GM18505 (cell line): Measurements from ENCODE around the gene ASPSCR1.

ENCODE experiments used
- ATAC-seq: cut with Tn5 transposase; IDR thresholded peaks from one replicate; pipeline ENCODE4 v1.9.1; 2021; ENCODE audit not compliant: unreplicated experiment
- POLR2A ChIP-seq: IDR thresholded peaks from 4 replicates; pipeline ENCODE4 v1.6.1; 2011; ENCODE audit warnings: borderline replicate concordance; ENCODE audit not compliant: insufficient read depth, insufficient read length; ENCODE audit errors: extremely low read depth

Gene ASPSCR1

DNA sequence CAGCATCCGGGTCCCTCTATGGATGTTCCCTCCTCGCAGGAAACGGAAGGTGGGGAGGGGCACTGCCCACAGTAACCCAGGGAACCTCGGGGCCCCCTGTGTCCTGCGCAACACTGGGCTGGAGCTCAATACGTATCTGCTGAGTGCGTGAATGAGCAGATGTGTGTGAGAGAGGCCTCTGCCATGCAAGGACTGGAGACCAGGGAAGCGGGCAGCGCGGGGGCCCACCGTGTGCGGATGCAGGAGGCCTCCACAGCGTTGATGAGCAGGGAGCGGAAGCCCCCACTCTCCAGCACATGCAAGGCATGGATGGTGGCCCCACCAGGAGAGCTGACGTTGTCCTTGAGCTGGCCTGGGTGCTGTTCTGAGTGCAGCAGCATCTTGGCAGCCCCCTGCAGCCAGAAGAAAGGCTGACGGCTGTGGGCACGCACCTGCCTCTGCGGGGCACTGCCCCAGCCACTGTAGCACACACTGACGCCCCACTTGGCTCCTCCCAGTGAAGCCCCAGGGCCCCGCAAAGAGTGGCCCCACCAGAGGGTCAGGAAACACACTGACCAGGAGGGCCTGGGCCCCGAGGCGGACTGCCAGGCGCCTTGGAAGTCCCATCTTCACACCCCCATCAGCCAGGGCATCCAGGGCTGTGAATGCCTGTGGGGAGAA, 43.2 kb upstream of the ASPSCR1 start:
- TF ChIP-seq POLR2A = no peak
- ATAC-seq = no peak

- no peak for TF ChIP-seq POLR2A
- ATAC-seq = no peak
Observed at GRCh38 chr17:81934850-81935708, 42.4 kb upstream of the ASPSCR1 start.

DNA sequence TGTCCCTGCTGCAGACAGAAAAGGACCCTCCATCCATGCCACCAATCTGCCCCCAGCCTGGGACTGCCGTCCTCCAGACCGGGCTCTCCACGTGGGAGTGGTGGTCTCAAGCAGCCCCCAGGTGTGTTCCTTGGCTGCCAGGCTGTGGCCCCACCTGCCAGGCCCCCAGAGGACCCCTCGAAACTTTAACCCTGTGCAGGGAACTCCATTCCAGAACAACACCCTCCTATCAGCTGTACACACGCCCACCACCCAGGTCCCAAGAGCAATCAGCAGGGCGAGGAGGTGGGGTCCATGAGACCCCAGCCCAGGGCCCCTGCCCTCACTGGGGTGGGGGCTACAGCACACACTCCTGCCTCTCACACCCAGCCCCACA, 41.7 kb upstream of the ASPSCR1 start:
- TF ChIP-seq POLR2A = no peak
- no peak for ATAC-seq

GRCh38 chr17:81939218-81939617, 38.2 kb upstream of the ASPSCR1 start:
- no peak for TF ChIP-seq POLR2A
- no peak for ATAC-seq

DNA sequence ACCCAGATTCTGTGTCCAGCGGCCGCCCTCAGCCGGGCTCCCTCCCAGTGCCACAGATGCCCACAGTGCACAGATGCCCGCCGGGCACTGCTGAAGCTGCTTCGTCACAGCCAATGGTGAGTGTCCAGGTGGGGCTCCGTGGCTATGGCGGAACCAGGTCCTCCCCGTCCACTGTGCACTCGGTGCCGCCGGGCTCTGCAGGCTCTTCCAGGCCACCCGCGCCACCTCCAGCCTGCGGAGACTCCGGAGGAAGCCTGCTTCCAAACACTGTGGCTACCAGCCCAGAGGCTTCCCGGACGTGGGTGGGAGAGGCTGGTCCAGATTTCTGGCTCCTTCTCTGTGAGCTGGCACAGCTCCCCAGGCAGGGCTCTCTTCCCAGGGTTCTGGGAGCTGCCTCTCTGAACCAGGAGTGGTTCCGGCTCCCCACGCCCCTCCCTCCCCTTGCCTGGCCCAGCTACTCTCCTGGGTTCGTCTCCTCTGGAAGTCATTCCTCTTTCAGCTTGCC, 37.5 kb upstream of the ASPSCR1 start:
- no peak for TF ChIP-seq POLR2A

GRCh38 chr17:81940538-81941483, 36.6 kb upstream of the ASPSCR1 start:
- no peak for TF ChIP-seq POLR2A
- no peak for ATAC-seq

More for the DNA sequence above, 37.5 kb upstream of the ASPSCR1 start:
- no peak for ATAC-seq

DNA sequence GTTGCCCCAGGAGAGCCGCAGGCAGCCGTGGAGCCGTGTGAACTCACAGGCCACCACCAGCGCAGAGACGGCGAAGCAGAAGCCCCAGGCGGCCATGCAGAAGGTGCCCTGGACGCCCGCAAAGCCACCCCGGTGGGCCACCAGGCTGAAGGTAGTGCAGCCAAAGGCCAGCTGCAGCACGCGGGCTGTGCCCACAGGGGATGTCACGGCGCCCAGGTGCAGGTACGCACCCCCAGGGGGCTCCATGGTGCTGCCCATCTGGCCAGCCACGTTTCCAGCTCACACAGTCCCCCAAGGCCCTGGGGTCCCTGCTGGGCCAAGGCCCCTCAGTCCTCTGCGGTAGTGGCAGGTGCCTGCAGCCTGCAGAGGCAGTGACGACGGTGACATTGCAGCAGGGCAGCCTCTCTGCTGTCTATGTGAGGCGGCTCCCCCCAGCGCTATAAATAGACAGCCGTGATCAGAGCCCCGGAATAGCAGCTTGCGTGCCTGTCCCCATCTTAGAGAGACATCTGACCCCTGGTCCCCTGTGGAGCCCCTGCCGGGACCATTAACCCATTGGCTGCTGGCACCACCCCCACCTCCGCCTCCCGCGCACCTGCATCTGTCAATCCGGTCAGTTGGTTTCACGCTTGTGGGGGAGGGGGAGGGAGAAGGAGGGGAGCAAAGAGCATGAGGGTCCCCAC, 35.8 kb upstream of the ASPSCR1 start:
- ATAC-seq = no peak
- no peak for TF ChIP-seq POLR2A

DNA sequence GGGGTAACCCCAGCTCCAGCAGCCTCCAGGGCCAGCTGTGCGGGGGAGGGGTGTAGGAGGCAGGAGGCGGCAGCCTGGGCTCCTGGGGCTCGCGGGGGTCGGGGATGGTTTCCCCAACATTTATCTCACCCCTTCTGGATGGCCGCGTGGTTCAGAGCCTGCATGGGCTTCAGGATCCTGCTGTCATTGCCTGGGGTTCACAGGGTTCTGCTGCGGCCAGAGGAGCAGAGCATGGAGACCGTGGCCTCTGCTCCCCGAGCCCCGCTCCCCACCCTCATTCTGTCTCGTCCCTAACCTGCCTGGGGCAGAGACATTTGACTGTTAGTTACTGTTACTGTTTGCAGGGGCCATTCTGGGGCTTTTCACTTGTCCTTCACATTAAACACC, 35.3 kb upstream of the ASPSCR1 start:
- no peak for TF ChIP-seq POLR2A
- ATAC-seq = no peak

DNA sequence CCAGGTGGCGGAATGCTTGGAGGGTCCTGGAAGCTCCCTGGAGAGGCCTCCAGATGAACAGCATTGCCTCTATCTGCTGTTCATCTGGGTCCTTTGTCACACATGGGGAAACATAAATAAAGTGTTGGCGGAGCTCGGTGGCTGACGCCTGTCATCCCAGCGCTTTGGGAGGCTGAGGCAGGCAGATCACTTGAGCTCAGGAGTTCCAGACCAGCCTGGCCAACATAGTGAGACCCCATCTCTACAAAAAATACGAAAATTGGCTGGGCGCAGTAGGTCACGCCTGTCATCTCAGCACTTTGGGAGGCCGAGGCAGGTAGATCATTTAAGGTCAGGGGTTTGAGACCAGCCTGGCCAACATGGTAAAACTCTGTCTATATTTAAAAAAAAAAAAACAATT, 32.6 kb upstream of the ASPSCR1 start:
- ATAC-seq = no peak

GRCh38 chr17:81947189-81947588, 30.2 kb upstream of the ASPSCR1 start, which contains the start of gene MYADML2:
Gene MYADML2 (minus strand): TSS chr17:81947233. CDS start chr17:81941741, 5,492 bp downstream.
- no peak for TF ChIP-seq POLR2A
- ATAC-seq = no peak

More for the DNA sequence above, 32.6 kb upstream of the ASPSCR1 start:
- TF ChIP-seq POLR2A = no peak

GRCh38 chr17:81948635-81949378, 28.6 kb upstream of the ASPSCR1 start:
- no peak for TF ChIP-seq POLR2A
- no peak for ATAC-seq

GRCh38 chr17:81950501-81950900, 26.9 kb upstream of the ASPSCR1 start:
- no peak for TF ChIP-seq POLR2A

More at GRCh38 chr17:81950501-81950900, 26.9 kb upstream of the ASPSCR1 start:
- ATAC-seq = no peak
